ENCODE measurements around the gene SIRT6. TPM values are rescaled to one million over a fixed set of nuclear protein-coding genes. Genes with fewer than 3 reads are reported as not detected.
"Not testable (repeated sequence)": the region's sequence is repeated elsewhere in the genome, so short reads cannot be mapped to it uniquely, and the experiment has no call there.

The SIRT6 gene
- total RNA-seq, 4 donors from 2014 or later = 141 to 215 (median 194) TPM

- in situ Hi-C loops (cut with MboI; ENCODE audit: low pct_ligation_motif_present in 1 of 4, low pct_unique_long_range_greater_than_20kb in 1 of 4, low sequenced_read_pairs in 3 of 4) = loop anchor here in 2 of 4 donors (10.0 to 25.0 kb wide), 2 partner anchors 355 to 383 kb away; partner anchors contain the start of gene ZFR2 (in 1 of the 2)
- H3K27me3 ChIP-seq = no peaks in the 10 kb centered on the region
- intact Hi-C loops (cut with DNase I; ENCODE audit: low total_unique reads) = no loop called here
Observed at GRCh38 chr19:4220188-4220587, 37.8 kb upstream of the SIRT6 start.

DNA sequence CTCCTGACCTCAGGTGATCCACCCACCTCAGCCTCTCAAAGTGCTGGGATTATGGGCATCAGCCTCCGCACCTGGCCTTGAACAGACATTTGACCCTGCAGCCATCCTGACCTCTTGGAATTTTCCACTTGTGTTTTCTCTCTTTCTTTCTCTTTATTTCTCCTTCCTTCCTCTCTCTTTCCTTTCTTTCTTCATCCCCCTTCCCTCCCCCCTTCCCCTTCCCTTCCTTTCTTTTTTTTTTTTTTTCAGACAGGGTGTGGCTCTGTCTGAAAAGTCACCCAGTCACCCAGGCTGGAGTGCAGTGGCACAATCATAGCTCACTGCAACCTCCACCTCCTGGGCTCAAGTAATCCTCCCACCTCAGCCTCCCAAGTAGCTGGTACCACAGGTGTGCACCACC lies 36.2 kb upstream of the SIRT6 start:
- in situ Hi-C loops (cut with MboI; ENCODE audit: low pct_ligation_motif_present in 1 of 4, low pct_unique_long_range_greater_than_20kb in 1 of 4, low sequenced_read_pairs in 3 of 4) = loop anchor here in 1 of 4 donors (25.0 kb wide), 1 partner anchor 381 kb away; no protein-coding TSS in a partner anchor
- intact Hi-C loops (cut with DNase I; ENCODE audit: low total_unique reads) = not testable (repeated sequence)

More at GRCh38 chr19:4220188-4220587, 37.8 kb upstream of the SIRT6 start:
- Histone ChIP-seq H3K4me3 (no peak overlapping the region), H3K9me3 (no peaks in the 10 kb centered on the region), H3K4me1 (no peaks in the 10 kb centered on the region), H3K36me3 (no peaks in the 10 kb centered on the region), H3K27ac (no peak overlapping the region)
- TF ChIP-seq POLR2A (IDR thresholded peaks at IDR 0.05) (no peak), EP300 (IDR thresholded peaks at IDR 0.05; ENCODE audit: low read depth) (no peak), POLR2AphosphoS5 (IDR thresholded peaks at IDR 0.05) (no peak), CTCF (IDR thresholded peaks at IDR 0.05) (no peak)
- DNase-seq = no peak
- WGBS, 2 donors (ENCODE audit: low coverage in 1 of 2) = 81 to 90% methylated on average over 3 to 7 of the region's 7 CpGs

DNA sequence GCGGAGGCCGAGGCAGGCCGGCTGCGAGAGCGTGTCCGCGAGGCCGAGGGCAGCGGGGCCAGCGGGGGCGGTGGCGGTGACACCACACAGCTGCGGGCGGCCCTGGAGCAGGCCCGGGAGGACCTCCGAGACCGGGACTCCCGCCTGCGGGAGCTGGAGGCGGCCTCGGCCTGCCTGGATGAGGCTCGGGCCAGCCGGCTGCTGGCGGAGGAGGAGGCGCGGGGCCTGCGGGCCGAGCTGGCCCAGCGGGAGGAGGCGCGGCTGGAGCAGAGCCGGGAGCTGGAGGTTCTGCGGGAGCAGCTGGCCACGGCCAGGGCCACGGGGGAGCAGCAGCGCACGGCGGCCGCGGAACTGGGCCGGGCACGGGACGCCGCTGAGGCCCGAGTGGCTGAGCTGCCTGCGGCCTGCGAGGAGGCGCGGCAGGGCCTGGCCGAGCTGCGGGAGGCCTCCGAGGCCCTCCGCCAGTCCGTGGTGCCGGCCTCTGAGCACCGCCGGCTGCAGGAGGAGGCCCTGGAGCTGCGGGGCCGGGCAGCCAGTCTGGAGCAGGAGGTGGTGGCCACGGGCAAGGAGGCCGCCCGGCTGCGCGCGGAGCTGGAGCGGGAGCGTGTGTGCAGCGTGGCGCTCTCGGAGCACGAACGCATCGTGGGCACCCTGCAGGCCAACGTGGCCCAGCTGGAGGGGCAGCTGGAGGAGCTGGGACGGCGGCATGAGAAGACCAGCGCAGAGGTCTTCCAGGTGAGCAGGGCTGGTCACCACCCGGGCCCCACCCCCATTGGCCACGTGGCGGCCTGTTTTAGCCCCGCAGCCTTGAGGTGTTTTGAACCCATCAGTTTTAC lies 35.3 kb upstream of the SIRT6 start:
- DNase-seq = no peak
- peaks cover 5% of the 10 kb centered on the region for H3K27me3 ChIP-seq
- no peaks in the 10 kb centered on the region for H3K36me3 ChIP-seq
- H3K4me1 ChIP-seq = no peaks in the 10 kb centered on the region
- no peaks in the 10 kb centered on the region for H3K9me3 ChIP-seq
- TF ChIP-seq POLR2A (IDR thresholded peaks at IDR 0.05) = no peak
- TF ChIP-seq EP300 (IDR thresholded peaks at IDR 0.05; ENCODE audit: low read depth) = no peak
- TF ChIP-seq POLR2AphosphoS5 (IDR thresholded peaks at IDR 0.05) = no peak
- no peak for TF ChIP-seq CTCF (IDR thresholded peaks at IDR 0.05)
- in situ Hi-C loops (cut with MboI; ENCODE audit: low pct_ligation_motif_present in 1 of 4, low pct_unique_long_range_greater_than_20kb in 1 of 4, low sequenced_read_pairs in 3 of 4) (loop anchor here in 1 of 4 donors (25.0 kb wide), 1 partner anchor 380 kb away; no protein-coding TSS in a partner anchor), intact Hi-C loops (cut with DNase I; ENCODE audit: low total_unique reads) (no loop called here)
- 93 to 95% methylated on average over 29 to 61 of the region's 81 CpGs for whole genome bisulfite sequencing, 2 donors (ENCODE audit: low coverage in 1 of 2)
- H3K4me3 ChIP-seq = no peak overlapping the region
- H3K27ac ChIP-seq = no peak overlapping the region

More for the DNA sequence above, 36.2 kb upstream of the SIRT6 start:
- not testable (repeated sequence) for H3K9me3 ChIP-seq, H3K4me1 ChIP-seq, H3K36me3 ChIP-seq, H3K27ac ChIP-seq, DNase-seq, H3K27me3 ChIP-seq, H3K4me3 ChIP-seq
- 95% methylated on average over 1 of the region's 1 CpG; no CpG with 5 or more reads in 1 of the 2 donors for WGBS, 2 donors (ENCODE audit: low coverage in 1 of 2)

DNA sequence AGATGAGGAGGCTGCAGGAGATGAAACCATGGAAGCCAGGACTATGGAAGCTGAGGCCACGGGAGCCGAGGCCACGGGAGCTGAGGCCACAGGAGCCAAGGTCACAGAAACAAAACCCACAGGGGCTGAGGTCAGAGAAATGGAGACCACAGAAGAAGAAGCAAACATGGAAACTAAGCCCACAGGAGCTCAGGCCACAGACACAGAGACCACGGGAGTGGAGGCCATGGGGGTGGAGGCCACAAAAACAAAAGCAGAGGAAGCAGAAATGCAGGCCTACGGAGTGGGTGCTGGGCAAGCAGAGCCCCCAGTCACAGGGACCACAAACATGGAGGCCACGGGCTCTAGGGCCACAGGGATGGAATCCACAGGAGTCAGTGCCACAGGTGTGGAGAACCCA lies 34.5 kb upstream of the SIRT6 start:
- Histone ChIP-seq H3K4me1 (no peaks in the 10 kb centered on the region), H3K36me3 (no peaks in the 10 kb centered on the region), H3K27me3 (peaks cover 6% of the 10 kb centered on the region), H3K9me3 (no peaks in the 10 kb centered on the region), H3K27ac (no peak overlapping the region), H3K4me3 (no peak overlapping the region)
- DNase-seq = no peak
- intact Hi-C loops (cut with DNase I; ENCODE audit: low total_unique reads) (no loop called here), in situ Hi-C loops (cut with MboI; ENCODE audit: low pct_ligation_motif_present in 1 of 4, low pct_unique_long_range_greater_than_20kb in 1 of 4, low sequenced_read_pairs in 3 of 4) (loop anchor here in 1 of 4 donors (25.0 kb wide), 1 partner anchor 380 kb away; no protein-coding TSS in a partner anchor)
- no peak for TF ChIP-seq CTCF (IDR thresholded peaks at IDR 0.05)
- no peak for TF ChIP-seq POLR2A (IDR thresholded peaks at IDR 0.05)
- no peak for TF ChIP-seq EP300 (IDR thresholded peaks at IDR 0.05; ENCODE audit: low read depth)
- no peak for TF ChIP-seq POLR2AphosphoS5 (IDR thresholded peaks at IDR 0.05)
- 74 to 89% methylated on average over 3 to 6 of the region's 6 CpGs for WGBS, 2 donors (ENCODE audit: low coverage in 1 of 2)

Measured in transverse colon (tissue), 4 donors.